ENCODE measurements around the gene RELL1. TPM values are rescaled to one million over a fixed set of nuclear protein-coding genes. Genes with fewer than 3 reads are reported as not detected.

The RELL1 gene
- total RNA-seq, 2 experiments from 2014 or later = 53.5 to 62.3 TPM

- H3K36me3 ChIP-seq (ENCODE audit: insufficient read depth, low read length) = peaks cover 74% of the 10 kb centered on the region
- H3K4me3 ChIP-seq (ENCODE audit: low read depth, low read length, poor library complexity, severe bottlenecking) = no peak overlapping the region
- peaks cover 14% of the 10 kb centered on the region for H3K4me1 ChIP-seq (ENCODE audit: insufficient read depth, low read length, poor library complexity, severe bottlenecking)
- peaks cover 20% of the 10 kb centered on the region; the same call in 1 of the 2 replicates for H3K79me2 ChIP-seq (ENCODE audit: insufficient read depth, low read depth, low read length)
- no peaks in the 10 kb centered on the region for H4K20me1 ChIP-seq (ENCODE audit: insufficient read depth, low read length)
- no peaks in the 10 kb centered on the region for H3K9me2 ChIP-seq (ENCODE audit: insufficient read depth, low read length)
- H3K9me3 ChIP-seq (ENCODE audit: low read length) = peaks cover 25% of the 10 kb centered on the region; the same call in 1 of the 2 replicates
- TF ChIP-seq CTCF (conservative IDR thresholded peaks at IDR 0.05; ENCODE audit: low read length) (no peak), EZH2phosphoT487 (IDR thresholded peaks at IDR 0.05; ENCODE audit: borderline replicate concordance, low read depth, low read length) (no peak)
- POLR2A ChIA-PET = interaction anchor here (0.8 to 2.7 kb wide), 11 partner anchors 7 to 330 kb away, joined by 3 to 18 read pairs (median 4); partner anchors contain the start of gene RELL1
- CTCF ChIA-PET (ENCODE audit: unreplicated experiment) = interaction anchor here (0.6 to 0.7 kb wide), 2 partner anchors 8 to 39 kb away, joined by 3 read pairs; no protein-coding TSS in a partner anchor
- H3K4me2 ChIP-seq (ENCODE audit: low read length) = no peak overlapping the region
- no TSS peak for BruUV-seq (replicated peaks)
- no peak overlapping the region for H2AFZ ChIP-seq (ENCODE audit: low read length)
- H3K27ac ChIP-seq (ENCODE audit: low read depth, low read length, poor library complexity, severe bottlenecking) = no peak overlapping the region
- intact Hi-C loops (cut with micrococcal nuclease; ENCODE audit: unreplicated experiment) = no loop called here
- no peak for DNase-seq (ENCODE audit: low spot score)
Observed at GRCh38 chr4:37651781-37652377, 34.3 kb downstream of the RELL1 start.

- Histone ChIP-seq H4K20me1 (ENCODE audit: insufficient read depth, low read length) (no peaks in the 10 kb centered on the region), H3K36me3 (ENCODE audit: insufficient read depth, low read length) (peaks cover 74% of the 10 kb centered on the region), H3K4me1 (ENCODE audit: insufficient read depth, low read length, poor library complexity, severe bottlenecking) (peaks cover 26% of the 10 kb centered on the region), H2AFZ (ENCODE audit: low read length) (no peak overlapping the region), H3K4me2 (ENCODE audit: low read length) (no peak overlapping the region), H3K9me2 (ENCODE audit: insufficient read depth, low read length) (no peaks in the 10 kb centered on the region), H3K27ac (ENCODE audit: low read depth, low read length, poor library complexity, severe bottlenecking) (no peak overlapping the region), H3K9me3 (ENCODE audit: low read length) (peaks cover 12% of the 10 kb centered on the region; the same call in 1 of the 2 replicates), H3K79me2 (ENCODE audit: insufficient read depth, low read depth, low read length) (peaks cover 20% of the 10 kb centered on the region; the same call in 1 of the 2 replicates), H3K4me3 (ENCODE audit: low read depth, low read length, poor library complexity, severe bottlenecking) (no peak overlapping the region)
- POLR2A ChIA-PET = no interaction called here
- TF ChIP-seq CTCF (conservative IDR thresholded peaks at IDR 0.05; ENCODE audit: low read length) = no peak
- TF ChIP-seq EZH2phosphoT487 (IDR thresholded peaks at IDR 0.05; ENCODE audit: borderline replicate concordance, low read depth, low read length) = no peak
- no TSS peak for BruUV-seq (replicated peaks)
- DNase-seq (ENCODE audit: low spot score) = no peak
- intact Hi-C loops (cut with micrococcal nuclease; ENCODE audit: unreplicated experiment) = no loop called here
- CTCF ChIA-PET (ENCODE audit: unreplicated experiment) = no interaction called here
Observed at GRCh38 chr4:37650481-37650880, 35.7 kb downstream of the RELL1 start.

GRCh38 chr4:37649268-37649667 is 36.9 kb downstream of the RELL1 start:
- H3K36me3 ChIP-seq (ENCODE audit: insufficient read depth, low read length) = peaks cover 75% of the 10 kb centered on the region
- POLR2A ChIA-PET = no interaction called here

More at GRCh38 chr4:37649268-37649667, 36.9 kb downstream of the RELL1 start:
- peaks cover 36% of the 10 kb centered on the region for H3K4me1 ChIP-seq (ENCODE audit: insufficient read depth, low read length, poor library complexity, severe bottlenecking)
- DNase-seq (ENCODE audit: low spot score) = no peak
- no peak overlapping the region for H3K27ac ChIP-seq (ENCODE audit: low read depth, low read length, poor library complexity, severe bottlenecking)
- no peak overlapping the region for H2AFZ ChIP-seq (ENCODE audit: low read length)
- no peaks in the 10 kb centered on the region for H4K20me1 ChIP-seq (ENCODE audit: insufficient read depth, low read length)
- intact Hi-C loops (cut with micrococcal nuclease; ENCODE audit: unreplicated experiment) = no loop called here
- no peak overlapping the region for H3K4me2 ChIP-seq (ENCODE audit: low read length)
- H3K9me2 ChIP-seq (ENCODE audit: insufficient read depth, low read length) = no peaks in the 10 kb centered on the region
- H3K79me2 ChIP-seq (ENCODE audit: insufficient read depth, low read depth, low read length) = peaks cover 11% of the 10 kb centered on the region; the same call in 1 of the 2 replicates
- H3K4me3 ChIP-seq (ENCODE audit: low read depth, low read length, poor library complexity, severe bottlenecking) = no peak overlapping the region
- no TSS peak for BruUV-seq (replicated peaks)
- H3K9me3 ChIP-seq (ENCODE audit: low read length) = peaks cover 8% of the 10 kb centered on the region; the same call in 1 of the 2 replicates
- TF ChIP-seq CTCF (conservative IDR thresholded peaks at IDR 0.05; ENCODE audit: low read length) (no peak), EZH2phosphoT487 (IDR thresholded peaks at IDR 0.05; ENCODE audit: borderline replicate concordance, low read depth, low read length) (no peak)
- CTCF ChIA-PET (ENCODE audit: unreplicated experiment) = interaction anchor here (1.0 kb wide), 2 partner anchors 13 to 27 kb away, joined by 3 read pairs; no protein-coding TSS in a partner anchor
